SH-SY5Y (cell line): ENCODE data around the gene UBE2Q2.

Experiments used
- GATA2 ChIP-seq: IDR thresholded peaks from 2 replicates; pipeline ENCODE4 v1.6.1; 2011; ENCODE audit warnings: mild to moderate bottlenecking, low read depth, low read length
- GATA3 ChIP-seq: IDR thresholded peaks from 2 replicates; pipeline ENCODE4 v1.6.1; 2011; ENCODE audit warnings: low read depth, mild to moderate bottlenecking, low read length, moderate library complexity

UBE2Q2 gene

DNA sequence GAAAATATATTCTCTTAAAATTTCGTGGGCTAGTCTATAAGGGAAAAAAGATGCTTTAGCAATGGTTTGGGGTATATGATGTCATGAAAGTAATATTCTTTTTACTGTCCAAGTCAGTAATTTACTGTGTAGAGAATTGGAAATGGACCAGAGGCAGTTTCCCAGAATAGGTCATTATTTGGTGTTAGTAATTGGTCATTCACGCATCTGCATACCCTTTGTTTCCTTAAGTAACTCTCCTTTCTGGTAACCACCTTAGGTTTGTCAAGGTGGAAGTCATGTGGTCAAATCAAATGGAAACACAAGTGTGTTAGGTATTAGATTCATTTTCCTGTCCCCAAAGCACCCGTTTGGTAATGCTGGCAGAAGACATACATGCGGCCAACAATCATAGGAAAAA, 84.4 kb downstream of the UBE2Q2 start:
- TF ChIP-seq GATA3 = no peak
- TF ChIP-seq GATA2 = no peak

GRCh38 chr15:75928680-75929608, 85.7 kb downstream of the UBE2Q2 start:
- TF ChIP-seq GATA2 (no peak), GATA3 (no peak)

GRCh38 chr15:75929799-75930565, 86.7 kb downstream of the UBE2Q2 start:
- TF ChIP-seq GATA2 (no peak), GATA3 (no peak)

- no peak for TF ChIP-seq GATA3
- no peak for TF ChIP-seq GATA2
Observed at GRCh38 chr15:75930866-75931265, 87.6 kb downstream of the UBE2Q2 start.

- TF ChIP-seq GATA3 (no peak), GATA2 (no peak)
Observed at GRCh38 chr15:75942464-75942863, 99.2 kb downstream of the UBE2Q2 start.

DNA sequence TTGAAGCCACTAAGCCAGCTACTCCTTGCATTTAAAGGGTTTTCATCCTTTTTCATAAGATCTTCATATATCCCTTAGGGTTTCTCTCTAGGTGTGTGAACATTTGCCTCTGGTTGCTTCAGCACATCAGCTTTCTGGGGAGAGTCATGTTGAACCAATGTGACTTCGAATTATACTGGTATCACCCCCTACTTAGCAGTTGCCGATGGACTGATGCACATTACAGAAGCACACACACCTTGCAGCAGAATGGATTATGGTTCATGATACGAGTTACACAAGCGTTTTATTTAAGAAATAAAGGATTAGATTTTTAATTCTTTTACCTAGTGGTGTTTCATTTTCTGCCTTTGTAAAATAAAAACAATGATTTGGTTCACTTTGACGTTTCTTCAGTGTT, 100.0 kb downstream of the UBE2Q2 start:
- TF ChIP-seq GATA3 (no peak), GATA2 (no peak)

- TF ChIP-seq GATA2 = no peak
- no peak for TF ChIP-seq GATA3
Observed at GRCh38 chr15:75943713-75944215, 100.5 kb downstream of the UBE2Q2 start.

DNA sequence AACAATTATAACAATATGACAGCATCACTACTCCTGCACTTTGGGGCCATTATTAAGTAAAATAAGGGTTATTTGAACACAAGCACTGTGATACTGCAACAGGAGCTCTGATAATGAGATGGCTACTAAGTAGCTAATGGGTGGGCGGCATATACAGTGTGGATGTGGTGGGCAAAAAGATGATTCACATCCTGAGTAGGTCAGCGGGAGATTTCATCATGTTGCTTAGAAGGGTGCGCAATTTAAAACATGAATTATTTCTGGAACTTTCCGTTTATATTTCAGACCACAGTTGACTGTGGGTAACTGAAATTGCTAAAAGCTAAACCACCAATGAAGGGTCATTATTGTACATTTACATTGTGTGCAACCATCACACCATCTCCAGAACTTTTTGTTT, 102.7 kb downstream of the UBE2Q2 start:
- no peak for TF ChIP-seq GATA3
- TF ChIP-seq GATA2 = no peak

DNA sequence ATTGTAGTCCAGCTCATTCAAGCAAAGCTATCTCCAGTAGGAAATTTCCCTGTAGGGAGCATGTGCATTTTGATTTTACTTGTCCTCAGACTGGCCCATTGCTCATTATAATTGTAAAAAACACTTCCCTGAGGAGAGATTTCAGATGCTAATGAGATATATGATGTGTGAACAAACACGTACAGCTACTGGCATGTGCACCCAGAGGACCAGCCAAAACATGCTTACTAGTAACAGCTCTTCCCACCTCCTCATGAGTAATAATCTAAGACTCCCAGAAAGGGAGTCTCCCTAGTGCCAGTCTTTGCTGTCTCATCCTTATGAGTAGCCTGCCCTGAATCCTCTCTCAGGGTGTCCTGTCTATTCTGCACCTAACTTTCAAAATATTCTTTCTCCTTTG, 103.8 kb downstream of the UBE2Q2 start:
- no peak for TF ChIP-seq GATA3
- no peak for TF ChIP-seq GATA2

DNA sequence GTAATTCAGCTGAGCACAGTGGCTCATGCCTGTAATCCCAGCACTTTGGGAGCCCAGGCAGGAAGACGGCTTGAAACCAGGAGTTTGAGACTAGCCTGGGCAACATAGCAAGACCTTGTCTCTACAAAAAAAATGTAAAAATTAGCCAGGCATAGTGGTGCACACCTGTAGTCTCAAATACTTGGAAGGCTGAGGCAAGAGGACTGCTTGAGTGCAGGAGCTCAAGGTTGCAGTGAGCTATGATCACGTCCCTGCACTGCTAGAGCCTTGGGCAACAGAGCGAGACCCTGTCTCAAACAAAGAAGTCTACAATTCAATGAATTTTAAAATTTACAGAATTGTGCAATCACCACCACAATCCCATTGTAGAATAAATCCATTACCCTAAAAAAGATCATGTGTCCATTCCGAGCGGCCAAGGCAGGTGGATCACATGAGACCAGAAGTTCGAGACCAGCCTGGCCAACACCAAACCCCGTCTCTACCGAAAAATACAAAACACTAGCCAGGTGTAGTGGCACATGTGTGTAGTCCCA, 105.6 kb downstream of the UBE2Q2 start:
- TF ChIP-seq GATA2 (no peak), GATA3 (no peak)
